Tibial artery (tissue), 4 donors: Measurements from ENCODE around the gene ERCC6.

Experiments used
- DNase-seq, 2 donors: peaks; one replicate each; pipeline ENCODE4 v3.0.0-alpha.2; 2019
- H3K27ac ChIP-seq, 2 donors: fragments of 200-600 bp; sonication (generic) in 1 of 2; 1 replicate in 1 of 2; 2 replicates in 1 of 2; pipeline ENCODE4 v1.5.1; 2018 to 2019; ENCODE audit warnings: mild to moderate bottlenecking in 1 of 2
- H3K27me3 ChIP-seq, 2 donors: fragments of 200-600 bp; sonication (generic) in 1 of 2; one replicate each; pipeline versions ENCODE4 v1.5.1 to v1.6.0; 2016 to 2019
- H3K36me3 ChIP-seq, 3 donors: fragments of 200-600 bp; sonication (generic) in 2 of 3; one replicate each; pipeline ENCODE4 v1.5.1; 2016 to 2019; ENCODE audit warnings: mild to moderate bottlenecking in 2 of 3
- H3K4me1 ChIP-seq, 4 donors: fragments of 200-600 bp; sonication (generic) in 2 of 4; 1 replicate in 3 of 4; 2 replicates in 1 of 4; pipeline ENCODE4 v1.5.1; 2016 to 2019
- H3K4me3 ChIP-seq, 2 donors: fragments of 200-600 bp; sonication (generic) in 1 of 2; 1 replicate in 1 of 2; 2 replicates in 1 of 2; pipeline ENCODE4 v1.5.1; 2018 to 2019; ENCODE audit warnings: mild to moderate bottlenecking in 2 of 2
- H3K9me3 ChIP-seq, 3 donors: fragments of 200-600 bp; sonication (generic) in 1 of 3; one replicate each; pipeline ENCODE4 v1.5.1; 2016 to 2019
- CTCF ChIP-seq, 2 experiments: fragments of 200-600 bp in 1 of 2; fragments of 450-650 bp in 1 of 2; IDR thresholded peaks; one replicate each; pipeline ENCODE4 v1.5.1; 2017 to 2019; ENCODE audit warnings: antibody characterized with exemption in 2 of 2, mild to moderate bottlenecking in 1 of 2, moderate library complexity in 1 of 2
- intact Hi-C: fragments of 100-400 bp; cut with DNase I; formaldehyde crosslinking; loops from one replicate; pipeline ENCODE4 v1.15.0; 2023; ENCODE audit warnings: low total_unique reads

The ERCC6 gene

GRCh38 chr10:49478819-49479218, 60.1 kb downstream of the ERCC6 start:
- TF ChIP-seq CTCF (IDR thresholded peaks at IDR 0.05), result no peak
- H3K4me1 ChIP-seq, result no peaks in the 10 kb centered on the region
- no peaks in the 10 kb centered on the region for H3K9me3 ChIP-seq
- H3K27ac ChIP-seq, result no peak overlapping the region
- intact Hi-C loops, result no loop called here
- no peak for DNase-seq
- H3K36me3 ChIP-seq, result peaks cover 68 to 80% (median 69%) of the 10 kb centered on the region in 3 donors
- no peak overlapping the region for H3K4me3 ChIP-seq
- no peaks in the 10 kb centered on the region for H3K27me3 ChIP-seq

DNA sequence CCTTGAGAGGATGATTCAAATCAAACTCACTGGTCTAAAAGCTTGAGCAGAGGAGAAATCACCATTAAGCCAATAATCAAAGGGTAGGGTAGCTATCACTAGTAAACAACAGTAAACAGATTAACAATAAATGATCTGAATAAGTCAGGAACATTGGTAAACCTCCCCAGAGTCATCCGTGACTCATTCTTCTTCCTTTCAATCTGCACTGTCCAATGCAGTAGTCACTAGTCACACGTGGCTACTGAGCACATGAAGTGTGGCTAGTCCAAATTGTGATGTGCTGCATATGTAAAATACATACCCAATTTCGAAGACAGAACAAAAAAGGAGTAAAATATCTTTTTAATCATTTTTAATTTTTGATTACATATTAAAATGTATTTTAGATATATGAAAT, 64.0 kb downstream of the ERCC6 start:
- peaks cover 76 to 90% (median 83%) of the 10 kb centered on the region in 3 donors for H3K36me3 ChIP-seq
- no peak for TF ChIP-seq CTCF (IDR thresholded peaks at IDR 0.05)
- H3K27me3 ChIP-seq, result no peaks in the 10 kb centered on the region
- no peak for DNase-seq
- H3K9me3 ChIP-seq, result no peaks in the 10 kb centered on the region
- no peak overlapping the region for H3K27ac ChIP-seq
- no peak overlapping the region for H3K4me3 ChIP-seq
- no peaks in the 10 kb centered on the region for H3K4me1 ChIP-seq
- intact Hi-C loops, result no loop called here

- H3K36me3 ChIP-seq, result peaks cover 84 to 97% (median 92%) of the 10 kb centered on the region in 3 donors
- TF ChIP-seq CTCF (IDR thresholded peaks at IDR 0.05), result no peak
- H3K4me3 ChIP-seq, result no peak overlapping the region
- no peaks in the 10 kb centered on the region for H3K27me3 ChIP-seq
- intact Hi-C loops, result no loop called here
- H3K4me1 ChIP-seq, result no peaks in the 10 kb centered on the region
- no peak overlapping the region for H3K27ac ChIP-seq
- DNase-seq, result no peak
- no peaks in the 10 kb centered on the region for H3K9me3 ChIP-seq
These were observed 67.4 kb downstream of the ERCC6 start for GRCh38 chr10:49471532-49471931.

- no peak for TF ChIP-seq CTCF (IDR thresholded peaks at IDR 0.05)
- Histone ChIP-seq H3K4me1 (no peaks in the 10 kb centered on the region), H3K9me3 (no peaks in the 10 kb centered on the region), H3K36me3 (peaks cover 61 to 74% (median 67%) of the 10 kb centered on the region in 3 donors), H3K27me3 (no peaks in the 10 kb centered on the region), H3K4me3 (no peak overlapping the region), H3K27ac (no peak overlapping the region)
- no peak for DNase-seq
- intact Hi-C loops, result no loop called here
These were observed 73.2 kb downstream of the ERCC6 start for GRCh38 chr10:49465736-49466135.
